GM12878 (cell line): Measurements from ENCODE around the gene RET. TPM values are rescaled to one million over a fixed set of nuclear protein-coding genes. Genes with fewer than 3 reads are reported as not detected.

Experiments
- ATAC-seq: fragments of 200-7000 bp; cut with Tn5 transposase; 3 replicates; pipeline ENCODE4 v1.9.1; 2020; ENCODE audit warnings: mild to moderate bottlenecking, moderate library complexity
- BruUV-seq: library from RNA; stranded (reverse); fragments of 400-500 nt; replicated peaks from 2 replicates; lab custom pipeline; 2021; lab: Mats Ljungman, UMichigan
- CTCF ChIA-PET: fragments of 300-600 bp; sonication (Branson Sonifier 250); formaldehyde crosslinking; extraction: SDS; loops from one replicate; lab custom pipeline; 2021; ENCODE audit warnings: inconsistent platforms; lab: Yijun Ruan, JAX
- POLR2A ChIA-PET: fragments of 350-600 bp; formaldehyde crosslinking; extraction: SDS; loops from one replicate; lab custom pipeline; 2021; ENCODE audit warnings: inconsistent platforms; lab: Charles Lee
- RAD21 ChIA-PET: fragments of 300-600 bp; sonication (Branson Sonifier 250); formaldehyde crosslinking; loops from one replicate; lab custom pipeline; 2023; ENCODE audit warnings: antibody characterized with exemption; ENCODE audit not compliant: unreplicated experiment; lab: Charles Lee
- SMC1A ChIA-PET: fragments of 300-600 bp; sonication (Branson Sonifier 250); formaldehyde crosslinking; loops from one replicate; lab custom pipeline; 2023; ENCODE audit not compliant: unreplicated experiment, uncharacterized antibody; lab: Charles Lee
- DNase-seq: peaks from one replicate; pipeline ENCODE4 v3.0.0-alpha.2; 2011; ENCODE audit warnings: low read depth, low spot score
- FAIRE-seq: peaks from 3 replicates; lab custom pipeline; 2011; peaks lifted over from hg19 to GRCh38; lab: Jason Lieb, UNC
- H2AFZ ChIP-seq: 2 replicates; pipeline ENCODE4 v1.6.0; 2011; ENCODE audit warnings: low read depth, low read length, control low read depth; ENCODE audit not compliant: control insufficient read depth
- H3K27ac ChIP-seq: 2 replicates; pipeline ENCODE4 v1.5.1; 2011; ENCODE audit warnings: control low read depth; ENCODE audit not compliant: control insufficient read depth, insufficient read depth
- H3K27me3 ChIP-seq, 2 experiments: replicated peaks in 1 of 2; 2 replicates each; pipeline versions ENCODE4 v1.6.0 to v1.6.1; 2011; ENCODE audit warnings: low read length in 1 of 2; ENCODE audit not compliant: control insufficient read depth in 2 of 2, insufficient read depth in 2 of 2
- H3K36me3 ChIP-seq, 2 experiments: 2 replicates each; pipeline ENCODE4 v1.5.1; 2011; ENCODE audit warnings: low read length in 1 of 2; ENCODE audit not compliant: control insufficient read depth in 2 of 2, insufficient read depth in 2 of 2
- H3K4me1 ChIP-seq: 2 replicates; pipeline ENCODE4 v1.6.1; 2011; ENCODE audit warnings: mild to moderate bottlenecking, low read length, moderate library complexity, mixed read lengths; ENCODE audit not compliant: control insufficient read depth, insufficient read depth
- H3K4me2 ChIP-seq: 2 replicates; pipeline ENCODE4 v1.6.0; 2011; ENCODE audit warnings: control low read depth; ENCODE audit not compliant: control insufficient read depth, insufficient read depth
- H3K4me3 ChIP-seq: fragments of 200-600 bp; sonication (generic); 2 replicates; pipeline ENCODE4 v1.5.1; 2016
- H3K79me2 ChIP-seq: 2 replicates; pipeline ENCODE4 v1.6.0; 2011; ENCODE audit warnings: low read length; ENCODE audit not compliant: control insufficient read depth, insufficient read depth
- H3K9ac ChIP-seq: 2 replicates; pipeline ENCODE4 v1.8.0; 2011; ENCODE audit warnings: low read length, control low read depth, mixed read lengths; ENCODE audit not compliant: control insufficient read depth, insufficient read depth
- H3K9me3 ChIP-seq: replicated peaks from 3 replicates; pipeline ENCODE4 v1.5.1; 2011; ENCODE audit warnings: mild to moderate bottlenecking, low read length; ENCODE audit not compliant: control insufficient read depth, insufficient read depth
- H4K20me1 ChIP-seq: 2 replicates; pipeline ENCODE4 v1.6.0; 2011; ENCODE audit not compliant: control insufficient read depth, insufficient read depth
- BRCA1 ChIP-seq: IDR thresholded peaks from 2 replicates; pipeline ENCODE4 v1.6.1; 2011; ENCODE audit warnings: low read depth, low read length, improper control_type of control experiment
- CBX3 ChIP-seq: fragments of 200-600 bp; sonication (generic); IDR thresholded peaks from 2 replicates; pipeline ENCODE4 v1.6.1; 2016; ENCODE audit warnings: low read depth, borderline replicate concordance
- CBX5 ChIP-seq: sonication (generic); IDR thresholded peaks from 2 replicates; pipeline ENCODE4 v1.6.1; 2016; ENCODE audit warnings: low read depth, moderate library complexity, mild to moderate bottlenecking, inconsistent platforms
- CEBPB ChIP-seq, 2 experiments: fragments of 150-350 bp in 1 of 2; IDR thresholded peaks; 2 replicates each; pipeline ENCODE4 v1.6.1; 2012 to 2014; ENCODE audit warnings: low read depth in 2 of 2, low read length in 2 of 2, borderline replicate concordance in 1 of 2, inconsistent platforms in 1 of 2
- CHD2 ChIP-seq: IDR thresholded peaks from 2 replicates; pipeline ENCODE4 v1.6.1; 2011; ENCODE audit warnings: low read depth, low read length, improper control_type of control experiment, borderline replicate concordance
- HDGF ChIP-seq: fragments of 450-650 bp; IDR thresholded peaks from 2 replicates; pipeline ENCODE4 v1.6.1; 2016; ENCODE audit warnings: antibody characterized with exemption
- MEF2A ChIP-seq: IDR thresholded peaks from 2 replicates; pipeline ENCODE4 v1.6.1; 2011; ENCODE audit warnings: low read depth, mild to moderate bottlenecking, low read length, moderate library complexity; ENCODE audit not compliant: insufficient read depth
- MLLT1 ChIP-seq: fragments of 450-650 bp; IDR thresholded peaks from 2 replicates; pipeline ENCODE4 v1.6.1; 2016; ENCODE audit warnings: mild to moderate bottlenecking
- NFYA ChIP-seq: IDR thresholded peaks from 2 replicates; pipeline ENCODE4 v1.6.1; 2011; ENCODE audit warnings: low read depth, mild to moderate bottlenecking, low read length, improper control_type of control experiment, borderline replicate concordance
- NKRF ChIP-seq: fragments of 450-650 bp; conservative IDR thresholded peaks from 2 replicates; pipeline ENCODE4 v1.6.1; 2017; ENCODE audit warnings: mild to moderate bottlenecking, moderate library complexity
- NR2C1 ChIP-seq: fragments of 450-650 bp; IDR thresholded peaks from 2 replicates; pipeline ENCODE4 v1.6.1; 2017; ENCODE audit warnings: antibody characterized with exemption, mild to moderate bottlenecking, moderate library complexity
- REST ChIP-seq: IDR thresholded peaks from 2 replicates; pipeline ENCODE4 v1.6.1; 2012; ENCODE audit warnings: mild to moderate bottlenecking, low read depth, low read length
- SRF ChIP-seq, 2 experiments: IDR thresholded peaks; 2 replicates each; pipeline ENCODE4 v1.6.1; 2011; ENCODE audit warnings: low read depth in 2 of 2, low read length in 2 of 2, mild to moderate bottlenecking in 1 of 2, moderate library complexity in 1 of 2
- SUPT20H ChIP-seq: IDR thresholded peaks from 2 replicates; pipeline ENCODE4 v1.6.1; 2011; ENCODE audit warnings: low read depth, mild to moderate bottlenecking, low read length, moderate library complexity, borderline replicate concordance; ENCODE audit not compliant: control insufficient read depth
- WGBS: methylation state at CpG from one replicate; pipeline ENCODE4 v1.1.6; 2016; ENCODE audit warnings: low lambda C conversion rate; ENCODE audit not compliant: insufficient replicate concordance, insufficient coverage; ENCODE audit errors: missing lambda C conversion rate; 5-methylcytosine and 5-hydroxymethylcytosine counted together
- in situ Hi-C: fragments of 300-500 bp; cut with MboI; formaldehyde crosslinking; loops from 9 replicates; pipeline ENCODE4 v1.14.3; 2018; ENCODE audit warnings: mixed read lengths
- intact Hi-C: fragments of 100-400 bp; cut with micrococcal nuclease; formaldehyde crosslinking; loops from one replicate; pipeline ENCODE4 v1.14.2; 2022; ENCODE audit not compliant: unreplicated experiment
- polyA plus RNA-seq, 11 experiments: library from polyadenylated mRNA; depleted of rRNA in 4 of 11; unstranded in 6 of 11; stranded (reverse) in 5 of 11; fragments of >200 nt; fragmentation: Nextera tagmentation in 4 of 11; fragmentation: Illumina TruSeq in 1 of 11; extraction: Ambion mirVana in 4 of 11; extraction: Trizol in 1 of 11; gene quantifications; 1 replicate in 1 of 11; 2 replicates in 10 of 11; pipeline versions ENCODE4 v1.2.1 to v1.2.3, GENCODE V29; 2011 to 2016; ENCODE audit warnings: inconsistent platforms in 2 of 11, missing spikeins in 2 of 11, low read depth in 1 of 11
- total RNA-seq, 4 experiments: library from RNA; depleted of rRNA in 3 of 4; stranded (reverse); fragments of >200 nt in 3 of 4; fragmentation: Illumina TruSeq in 1 of 4; extraction: Trizol in 1 of 4; gene quantifications; 2 replicates each; pipeline versions ENCODE4 v1.2.1 to v1.2.3, GENCODE V29; 2013 to 2021

The RET gene
- total and polyA plus RNA-seq, 10 of the 15 experiments (the other 5 are each of a cell fraction or from before 2014, with no cell fraction given), result not detected

- Histone ChIP-seq H3K9me3 (no peaks in the 10 kb centered on the region), H3K4me3 (no peak overlapping the region), H3K27ac (no peak overlapping the region), H3K4me1 (no peaks in the 10 kb centered on the region), H3K27me3 (no peaks in the 10 kb centered on the region; a peak in 1 of 4 replicates), H3K36me3 (no peaks in the 10 kb centered on the region), H3K79me2 (no peaks in the 10 kb centered on the region), H3K4me2 (no peak overlapping the region), H2AFZ (no peak overlapping the region), H3K9ac (no peak overlapping the region), H4K20me1 (no peaks in the 10 kb centered on the region)
- ChIA-PET RAD21 (no interaction called here), SMC1A (no interaction called here), CTCF (no interaction called here), POLR2A (no interaction called here)
- in situ Hi-C loops (no loop called here), intact Hi-C loops (no loop called here)
- FAIRE-seq (no peak), DNase-seq (no peak), ATAC-seq (no peak)
- BruUV-seq, result no TSS peak
- WGBS, result 0% methylated on average over 5 of the region's 5 CpGs
- no peak for TF ChIP-seq SUPT20H
- no peak for TF ChIP-seq MLLT1
- no peak for TF ChIP-seq REST
- no peak for TF ChIP-seq CBX5
- no peak for TF ChIP-seq BRCA1
- no peak for TF ChIP-seq CBX3
- TF ChIP-seq NKRF, result no peak
- no peak for TF ChIP-seq CEBPB (IDR thresholded peaks at IDR 0.05; ENCODE audit: borderline replicate concordance in 1 of 2, low read depth in 2 of 2, low read length in 2 of 2)
- TF ChIP-seq NFYA, result no peak
- TF ChIP-seq HDGF, result no peak
- no peak for TF ChIP-seq SRF (IDR thresholded peaks at IDR 0.05; ENCODE audit: low read depth in 2 of 2, low read length in 2 of 2)
- no peak for TF ChIP-seq CHD2
- TF ChIP-seq NR2C1, result no peak
- TF ChIP-seq MEF2A, result no peak
These were observed 28.4 kb upstream of the RET start for GRCh38 chr10:43048301-43049051.
